SK-N-SH (cell line): ENCODE data around the gene COX18. TPM values are rescaled to one million over a fixed set of nuclear protein-coding genes. Genes with fewer than 3 reads are reported as not detected.

Experiments used
- CTCF ChIA-PET: fragments of 300-600, 350-600 bp; formaldehyde crosslinking; extraction: SDS; loops from one replicate; lab custom pipeline; 2021; lab: Yijun Ruan, JAX
- POLR2A ChIA-PET: fragments of 350-600 bp; sonication (Branson Sonifier 250); formaldehyde crosslinking; extraction: SDS; loops from one replicate; lab custom pipeline; 2020; ENCODE audit warnings: antibody characterized with exemption, inconsistent platforms; lab: Yijun Ruan, JAX
- DNase-seq: peaks from one replicate; pipeline ENCODE4 v3.0.0; 2012
- H2AFZ ChIP-seq: fragments of 200-600 bp; sonication (generic); 2 replicates; pipeline ENCODE4 v1.8.1; 2016; ENCODE audit warnings: antibody characterized with exemption, mild to moderate bottlenecking, low read depth
- H3F3A ChIP-seq: fragments of 200-600 bp; sonication (generic); replicated peaks from 2 replicates; pipeline ENCODE3; 2016; ENCODE audit warnings: antibody characterized with exemption, mild to moderate bottlenecking; ENCODE audit not compliant: insufficient read depth
- H3K27ac ChIP-seq, 2 experiments: fragments of 200-500 bp in 1 of 2; fragments of 200-600 bp in 1 of 2; sonication (Bioruptor generic) in 1 of 2; sonication (generic), shearing (Covaris generic) in 1 of 2; 2 replicates each; pipeline versions ENCODE4 v1.5.1 to v1.6.1; 2014 to 2016; ENCODE audit warnings: low read depth in 2 of 2, inconsistent platforms in 1 of 2, low read length in 1 of 2, mild to moderate bottlenecking in 1 of 2, mixed read lengths in 1 of 2
- H3K27me3 ChIP-seq: fragments of 200-600 bp; sonication (generic), shearing (Covaris generic); 2 replicates; pipeline ENCODE4 v1.6.1; 2016; ENCODE audit warnings: mixed run types; ENCODE audit not compliant: insufficient read depth
- H3K36me3 ChIP-seq, 2 experiments: fragments of 200-500 bp in 1 of 2; fragments of 200-600 bp in 1 of 2; sonication (Bioruptor generic) in 1 of 2; sonication (generic) in 1 of 2; replicated peaks in 1 of 2; 2 replicates each; pipeline versions ENCODE3 to v1.5.1; 2014 to 2016; ENCODE audit warnings: low read length in 1 of 2, mild to moderate bottlenecking in 1 of 2; ENCODE audit not compliant: insufficient read depth in 2 of 2, control insufficient read depth in 1 of 2
- H3K4me1 ChIP-seq, 2 experiments: fragments of 200-500 bp in 1 of 2; fragments of 200-600 bp in 1 of 2; sonication (Bioruptor generic) in 1 of 2; sonication (generic), shearing (Covaris generic) in 1 of 2; 2 replicates each; pipeline versions ENCODE4 v1.5.1 to v1.6.1; 2014 to 2016; ENCODE audit warnings: low read depth in 1 of 2, low read length in 1 of 2, mixed run types in 1 of 2; ENCODE audit not compliant: insufficient read depth in 2 of 2, control insufficient read depth in 1 of 2
- H3K4me2 ChIP-seq: fragments of 200-600 bp; sonication (generic), shearing (Covaris generic); 2 replicates; pipeline ENCODE4 v1.6.1; 2017; ENCODE audit warnings: mixed run types
- H3K4me3 ChIP-seq, 2 experiments: fragments of 200-500 bp in 1 of 2; fragments of 200-600 bp in 1 of 2; sonication (Bioruptor generic) in 1 of 2; sonication (generic), shearing (Covaris generic) in 1 of 2; 2 replicates each; pipeline versions ENCODE4 v1.5.1 to v1.8.1; 2014 to 2016; ENCODE audit warnings: low read depth in 2 of 2, inconsistent platforms in 1 of 2, low read length in 1 of 2, mild to moderate bottlenecking in 1 of 2, mixed read lengths in 1 of 2, moderate library complexity in 1 of 2
- H3K79me2 ChIP-seq: fragments of 200-600 bp; sonication (generic); 2 replicates; pipeline ENCODE4 v1.8.1; 2017; ENCODE audit warnings: mild to moderate bottlenecking; ENCODE audit not compliant: insufficient read depth
- H3K9ac ChIP-seq: fragments of 200-600 bp; sonication (generic); 2 replicates; pipeline ENCODE4 v1.6.1; 2017; ENCODE audit warnings: mixed run types
- H3K9me2 ChIP-seq: fragments of 200-600 bp; sonication (generic); 2 replicates; pipeline ENCODE4 v1.6.1; 2017; ENCODE audit warnings: mixed run types
- H3K9me3 ChIP-seq: fragments of 200-600 bp; sonication (generic); 2 replicates; pipeline ENCODE4 v1.6.1; 2017; ENCODE audit warnings: mixed run types, mild to moderate bottlenecking, moderate library complexity
- H4K20me1 ChIP-seq: fragments of 200-600 bp; sonication (generic); 2 replicates; pipeline ENCODE4 v1.6.1; 2017; ENCODE audit warnings: mild to moderate bottlenecking, mixed run types; ENCODE audit not compliant: insufficient read depth
- CHD2 ChIP-seq: fragments of 150-350 bp; IDR thresholded peaks from 2 replicates; pipeline ENCODE4 v1.6.1; 2018; ENCODE audit warnings: low read length; ENCODE audit not compliant: partially characterized antibody
- CTCF ChIP-seq: fragments of 200-600 bp; sonication (generic); IDR thresholded peaks from 2 replicates; pipeline ENCODE4 v1.6.1; 2017; ENCODE audit warnings: antibody characterized with exemption, mild to moderate bottlenecking, moderate library complexity
- EZH2phosphoT487 ChIP-seq: fragments of 200-600 bp; sonication (generic); IDR thresholded peaks from 2 replicates; pipeline ENCODE4 v1.6.1; 2017; ENCODE audit warnings: low read depth, mixed run types, mild to moderate bottlenecking, antibody characterized with exemption, moderate library complexity, borderline replicate concordance
- FOSL2 ChIP-seq: IDR thresholded peaks from 2 replicates; pipeline ENCODE4 v1.4.0; 2012; ENCODE audit warnings: low read depth, mild to moderate bottlenecking, moderate library complexity, borderline replicate concordance
- GABPA ChIP-seq: IDR thresholded peaks from 2 replicates; pipeline ENCODE4 v1.4.0; 2012; ENCODE audit warnings: low read depth, mild to moderate bottlenecking
- GATA2 ChIP-seq: sonication (generic); formaldehyde crosslinking; IDR thresholded peaks from 2 replicates; pipeline ENCODE4 v1.5.0; 2020; ENCODE audit warnings: mild to moderate bottlenecking, missing genetic modification reagents
- JUND ChIP-seq: IDR thresholded peaks from 2 replicates; pipeline ENCODE4 v1.4.0; 2012
- NRF1 ChIP-seq: IDR thresholded peaks from 2 replicates; pipeline ENCODE4 v1.6.1; 2012; ENCODE audit warnings: low read depth, mild to moderate bottlenecking, low read length
- POLR2AphosphoS5 ChIP-seq: IDR thresholded peaks from 2 replicates; pipeline ENCODE4 v1.6.1; 2012; ENCODE audit warnings: low read depth, low read length
- RAD21 ChIP-seq: IDR thresholded peaks from 2 replicates; pipeline ENCODE4 v1.6.1; 2012; ENCODE audit warnings: mild to moderate bottlenecking, low read length
- RFX5 ChIP-seq: IDR thresholded peaks from 2 replicates; pipeline ENCODE4 v1.6.1; 2012; ENCODE audit warnings: mild to moderate bottlenecking, improper control_type of control experiment, low read length
- SIN3A ChIP-seq: IDR thresholded peaks from 2 replicates; pipeline ENCODE4 v1.6.1; 2012; ENCODE audit warnings: low read depth, mild to moderate bottlenecking, low read length, moderate library complexity, borderline replicate concordance
- SMC3 ChIP-seq: IDR thresholded peaks from 2 replicates; pipeline ENCODE4 v1.6.1; 2012; ENCODE audit warnings: low read depth, low read length, improper control_type of control experiment
- TCF12 ChIP-seq: IDR thresholded peaks from 2 replicates; pipeline ENCODE4 v1.4.0; 2012
- YY1 ChIP-seq: IDR thresholded peaks from 2 replicates; pipeline ENCODE4 v1.4.0; 2012; ENCODE audit warnings: low read depth, mild to moderate bottlenecking
- ZBTB33 ChIP-seq: IDR thresholded peaks from 2 replicates; pipeline ENCODE4 v1.4.0; 2012; ENCODE audit warnings: low read depth, borderline replicate concordance
- WGBS: methylation state at CpG from one replicate; pipeline ENCODE4 v1.1.6; 2017; ENCODE audit warnings: low lambda C conversion rate; 5-methylcytosine and 5-hydroxymethylcytosine counted together
- polyA plus RNA-seq, 3 experiments: library from polyadenylated mRNA; depleted of rRNA; stranded (reverse); fragments of >200 nt; gene quantifications; 2 replicates each; pipeline ENCODE4 v1.2.3, GENCODE V29; 2012
- TF ChIP-seq, protein P1 (sequence below): IDR thresholded peaks from 2 replicates; pipeline ENCODE4 v1.4.0; 2012; ENCODE audit warnings: low read depth
- TF ChIP-seq, protein P2 (sequence below): IDR thresholded peaks from 2 replicates; pipeline ENCODE4; 2012

The COX18 gene
- polyA plus RNA-seq, 1 of the 3 experiments (the other 2 are of a cell fraction): 7.7 TPM

GRCh38 chr4:73021634-73022033 lies 47.9 kb downstream of the COX18 start:
- Histone ChIP-seq H3K79me2 (no peaks in the 10 kb centered on the region), H3K4me1 (no peaks in the 10 kb centered on the region), H3K4me2 (no peak overlapping the region), H3K9me2 (no peaks in the 10 kb centered on the region), H3K36me3 (no peaks in the 10 kb centered on the region), H3K9ac (no peak overlapping the region), H3K9me3 (no peaks in the 10 kb centered on the region), H3K27me3 (peaks cover 20% of the 10 kb centered on the region), H4K20me1 (no peaks in the 10 kb centered on the region), H3K27ac (no peak overlapping the region), H3K4me3 (no peak overlapping the region; a peak in 1 of 4 replicates), H3F3A (no peaks in the 10 kb centered on the region), H2AFZ (no peak overlapping the region)
- ChIA-PET CTCF (interaction anchor here (1.0 to 2.1 kb wide), 6 partner anchors 9 to 726 kb away, joined by 3 to 11 read pairs (median 4); no protein-coding TSS in a partner anchor), POLR2A (no interaction called here)
- WGBS: 14% methylated on average over 1 of the region's 1 CpG
- DNase-seq: peak; percentile 46
- TF ChIP-seq JUND (no peak), CHD2 (no peak), SMC3 (peak; percentile 32; the same call in 1 of the 2 replicates), SIN3A (no peak), POLR2AphosphoS5 (no peak), CTCF (peak; percentile 75), GATA2 (CRISPR knock-in tag) (no peak), EZH2phosphoT487 (no peak), FOSL2 (no peak), RFX5 (no peak), YY1 (no peak), RAD21 (peak; percentile 72), ZBTB33 (no peak), NRF1 (no peak), TCF12 (no peak), GABPA (no peak)
- TF ChIP-seq, protein P1, sequence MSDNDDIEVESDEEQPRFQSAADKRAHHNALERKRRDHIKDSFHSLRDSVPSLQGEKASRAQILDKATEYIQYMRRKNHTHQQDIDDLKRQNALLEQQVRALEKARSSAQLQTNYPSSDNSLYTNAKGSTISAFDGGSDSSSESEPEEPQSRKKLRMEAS: no peak
- TF ChIP-seq, protein P2, sequence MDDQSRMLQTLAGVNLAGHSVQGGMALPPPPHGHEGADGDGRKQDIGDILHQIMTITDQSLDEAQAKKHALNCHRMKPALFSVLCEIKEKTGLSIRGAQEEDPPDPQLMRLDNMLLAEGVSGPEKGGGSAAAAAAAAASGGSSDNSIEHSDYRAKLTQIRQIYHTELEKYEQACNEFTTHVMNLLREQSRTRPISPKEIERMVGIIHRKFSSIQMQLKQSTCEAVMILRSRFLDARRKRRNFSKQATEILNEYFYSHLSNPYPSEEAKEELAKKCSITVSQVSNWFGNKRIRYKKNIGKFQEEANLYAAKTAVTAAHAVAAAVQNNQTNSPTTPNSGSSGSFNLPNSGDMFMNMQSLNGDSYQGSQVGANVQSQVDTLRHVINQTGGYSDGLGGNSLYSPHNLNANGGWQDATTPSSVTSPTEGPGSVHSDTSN: no peak
- TF ChIP-seq, all 33 proteins: peak for 3
